NCI-H460 (cell line): Measurements from ENCODE around the gene FOXP4. TPM values are rescaled to one million over a fixed set of nuclear protein-coding genes. Genes with fewer than 3 reads are reported as not detected.
"Not testable (repeated sequence)": the region's sequence is repeated elsewhere in the genome, so short reads cannot be mapped to it uniquely, and the experiment has no call there.

Source experiments
- DNase-seq: peaks from one replicate; pipeline ENCODE4 v3.0.0-alpha.2; 2016; ENCODE audit warnings: low read depth; ENCODE audit errors: extremely low read depth
- total RNA-seq: library from RNA; depleted of rRNA; stranded (reverse); fragments of >200 nt; shearing (Covaris generic); gene quantifications from 2 replicates; pipeline ENCODE4 v1.2.3, GENCODE V29; 2014

Gene FOXP4
- total RNA-seq, 1 experiment from 2014 or later = 3.7 TPM

DNA sequence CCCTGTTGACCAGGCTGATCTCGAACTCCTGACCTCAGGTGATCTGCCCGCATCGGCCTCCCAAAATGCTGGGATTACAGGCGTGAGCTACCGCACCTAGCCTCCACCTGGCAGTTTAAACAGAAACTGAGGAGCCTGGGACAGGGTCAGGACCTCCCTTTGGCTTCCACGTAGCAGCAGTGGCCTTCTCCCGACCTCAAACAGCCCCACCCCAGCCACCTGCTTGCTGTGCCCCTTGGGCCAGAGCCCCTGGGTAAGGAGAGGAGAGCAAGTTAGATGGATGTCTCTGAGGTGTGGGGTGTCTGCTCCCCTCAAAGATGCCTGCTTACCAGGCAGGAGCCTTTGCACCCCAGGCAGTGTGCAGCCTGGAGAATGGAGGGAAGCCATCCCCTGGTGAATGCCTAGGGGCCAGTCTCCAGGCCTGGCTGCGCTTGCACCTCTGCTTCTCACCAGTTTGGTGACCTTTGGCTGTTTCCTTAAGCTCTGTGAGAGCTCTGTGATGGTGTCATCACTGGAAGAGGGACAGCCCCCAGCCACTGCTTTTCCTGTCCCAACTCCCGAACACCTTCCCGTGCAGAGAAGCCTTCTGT is 50.0 kb downstream of the FOXP4 start:
- no peak for DNase-seq

DNA sequence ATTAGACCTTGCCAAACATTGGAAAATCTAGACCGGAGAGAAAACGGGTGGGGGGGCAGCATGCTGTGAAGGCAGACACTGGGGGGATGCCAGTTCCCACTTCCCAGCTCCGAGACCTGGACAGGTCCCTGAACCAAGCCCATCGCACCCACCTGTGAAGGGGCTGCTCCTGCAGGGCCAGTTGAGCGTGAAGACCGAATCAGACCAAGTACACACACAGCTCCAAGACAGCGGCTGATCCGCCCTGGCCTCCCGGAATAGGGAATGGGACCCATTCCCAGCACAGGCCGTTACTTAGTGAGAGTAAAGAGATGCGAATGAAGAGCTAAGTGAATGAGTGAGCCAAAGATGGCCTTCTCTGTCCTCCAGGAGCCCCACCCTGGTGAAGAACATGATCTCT is 50.6 kb downstream of the FOXP4 start:
- no peak for DNase-seq

DNA sequence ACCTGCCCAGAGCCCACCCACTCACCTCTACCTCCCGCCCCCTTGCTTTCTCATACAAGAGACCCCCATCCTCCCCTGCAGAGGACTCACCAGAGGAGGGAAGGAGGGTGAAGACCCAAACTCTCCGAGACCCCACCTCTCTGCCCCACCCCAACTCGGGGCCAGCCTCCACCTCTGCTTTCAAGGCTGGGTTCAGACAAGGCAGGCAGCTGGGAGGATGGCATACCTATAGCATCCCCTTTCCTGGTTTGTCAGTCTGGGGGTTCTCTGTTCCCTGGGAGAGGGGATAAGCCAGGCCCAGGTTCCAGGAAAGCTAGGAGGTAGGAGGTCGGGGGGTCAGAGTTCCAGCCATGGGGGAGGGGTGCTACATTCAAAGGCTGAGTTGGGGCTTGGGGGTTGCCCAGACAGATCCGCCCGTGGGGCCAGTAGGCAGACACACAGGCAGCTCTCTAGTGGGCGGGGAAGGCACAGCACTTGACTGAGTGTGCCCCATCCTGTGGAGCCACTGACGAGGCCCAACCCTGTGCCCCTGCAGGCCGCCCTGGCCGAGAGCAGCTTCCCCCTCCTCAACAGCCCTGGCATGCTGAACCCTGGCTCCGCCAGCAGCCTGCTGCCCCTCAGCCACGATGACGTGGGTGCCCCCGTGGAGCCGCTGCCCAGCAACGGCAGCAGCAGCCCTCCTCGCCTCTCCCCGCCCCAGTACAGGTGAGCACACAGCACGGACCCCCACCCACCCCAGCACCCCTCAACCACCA is 51.2 kb downstream of the FOXP4 start:
- DNase-seq = no peak

DNA sequence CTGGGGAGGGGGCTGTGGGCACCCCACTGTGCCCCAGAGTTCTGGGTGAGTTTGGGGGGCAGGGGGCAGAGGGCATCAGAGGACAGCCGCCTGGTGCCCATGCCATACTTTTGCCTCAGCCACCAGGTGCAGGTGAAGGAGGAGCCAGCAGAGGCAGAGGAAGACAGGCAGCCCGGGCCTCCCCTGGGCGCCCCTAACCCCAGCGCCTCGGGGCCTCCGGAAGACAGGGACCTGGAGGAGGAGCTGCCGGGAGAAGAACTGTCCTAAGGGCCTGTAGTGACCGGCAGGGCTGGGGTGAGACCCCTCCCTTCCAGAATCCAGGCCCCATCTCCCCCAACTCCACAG is 52.5 kb downstream of the FOXP4 start:
- no peak for DNase-seq

DNA sequence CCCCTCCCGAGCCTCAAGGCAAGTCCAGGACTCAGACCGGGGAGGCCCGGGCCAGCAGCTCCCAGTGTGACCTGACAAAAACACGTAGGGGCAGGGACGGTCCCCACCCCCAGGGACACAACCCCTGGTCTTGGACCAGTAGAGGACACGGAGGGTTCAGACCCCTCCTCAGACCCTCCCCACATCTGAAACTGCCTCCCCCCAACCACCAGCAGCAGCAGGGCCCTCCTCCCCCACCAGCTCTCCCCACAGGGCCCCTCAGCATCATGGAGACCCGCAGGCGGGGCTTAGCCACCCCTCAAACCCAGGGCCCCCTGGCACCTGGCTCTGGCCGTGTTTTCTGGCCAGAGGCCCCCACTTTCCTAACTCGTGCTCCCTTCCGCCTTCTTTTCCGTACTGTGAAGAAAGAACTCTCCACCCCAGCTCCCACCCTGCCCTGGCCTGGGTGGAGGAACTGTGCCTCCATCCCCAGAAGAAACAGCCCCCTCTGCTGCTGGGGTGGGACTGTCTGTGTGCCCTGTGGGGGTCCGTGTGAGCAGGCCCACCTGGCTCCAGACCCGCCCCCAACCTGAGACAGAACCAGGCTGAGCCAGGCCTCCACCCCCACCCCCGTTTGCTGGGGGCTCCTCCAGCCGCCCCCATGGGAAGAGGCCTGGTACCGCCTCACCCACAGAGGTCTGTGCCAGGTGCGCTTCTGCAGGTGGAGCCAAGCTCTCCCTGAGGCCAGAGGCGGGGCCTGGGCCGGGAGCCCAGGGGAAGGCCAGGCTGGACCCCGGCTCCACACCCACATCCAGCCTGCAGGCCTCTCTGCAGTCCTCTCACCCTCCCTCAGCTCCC is 53.1 kb downstream of the FOXP4 start:
- no peak for DNase-seq

DNA sequence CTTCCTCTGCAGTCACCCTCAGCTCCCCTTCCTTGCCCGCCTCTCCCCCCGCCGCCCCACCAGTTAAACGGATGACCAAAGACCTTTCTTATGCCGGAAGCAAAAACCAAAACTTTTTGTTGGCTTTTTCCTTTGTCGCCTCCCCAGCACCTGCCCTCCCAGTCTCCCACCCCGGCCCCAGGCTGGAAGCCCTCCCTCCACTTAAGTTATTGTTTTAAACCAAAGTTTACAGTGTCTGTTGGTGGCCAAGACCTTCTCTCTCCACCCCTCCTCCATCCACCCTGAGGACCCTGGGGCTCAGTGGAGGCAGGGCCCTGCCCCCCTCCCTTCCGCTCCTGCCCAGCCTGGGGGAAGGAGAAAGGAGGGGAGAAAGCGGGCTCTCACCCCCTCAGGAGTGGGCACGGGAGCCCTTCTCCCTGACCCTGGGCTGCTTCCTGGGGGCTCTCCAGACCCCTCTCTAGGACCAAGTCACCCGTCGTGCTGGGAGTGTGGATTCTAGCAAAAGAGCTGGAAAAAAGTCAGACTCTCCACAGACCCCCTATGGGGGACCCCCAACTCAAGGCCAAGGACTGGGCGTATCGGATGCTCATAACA is 53.8 kb downstream of the FOXP4 start:
- no peak for DNase-seq

DNA sequence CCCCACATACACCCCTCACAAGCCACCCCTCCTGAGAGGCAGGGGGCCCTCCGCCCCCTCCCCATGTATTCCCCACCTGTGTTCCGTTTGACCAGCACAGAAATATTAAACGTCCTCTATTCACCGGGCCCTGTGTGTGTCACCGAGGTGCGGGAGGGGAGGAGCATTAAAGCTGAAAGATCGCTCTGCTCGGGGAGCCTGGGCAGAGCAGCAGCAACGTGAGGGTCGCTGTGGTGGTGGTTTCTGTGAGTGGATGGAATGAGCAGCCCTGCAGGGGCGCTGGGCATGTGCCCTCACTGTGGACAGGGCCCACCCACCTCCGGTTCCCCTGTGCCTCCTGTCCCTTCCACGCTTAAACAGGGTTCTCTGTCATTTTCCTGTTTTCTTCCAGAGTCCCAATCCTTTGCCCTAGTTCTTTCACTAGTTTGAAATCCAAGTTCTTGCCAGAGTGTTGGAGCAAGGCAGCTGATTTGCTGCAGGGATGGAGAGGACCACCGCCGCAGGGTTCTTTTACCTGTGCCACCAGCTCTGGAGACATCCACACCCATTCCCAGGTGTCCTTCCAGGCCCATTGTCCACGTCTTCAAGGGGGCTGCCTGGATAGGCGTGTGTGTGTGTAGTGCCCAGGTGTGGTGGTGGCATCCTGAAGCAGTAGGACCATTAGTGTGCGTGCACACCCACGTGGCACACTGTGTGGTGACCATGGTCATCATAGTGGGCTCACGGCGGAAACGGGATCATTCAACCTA is 54.5 kb downstream of the FOXP4 start:
- no peak for DNase-seq

DNA sequence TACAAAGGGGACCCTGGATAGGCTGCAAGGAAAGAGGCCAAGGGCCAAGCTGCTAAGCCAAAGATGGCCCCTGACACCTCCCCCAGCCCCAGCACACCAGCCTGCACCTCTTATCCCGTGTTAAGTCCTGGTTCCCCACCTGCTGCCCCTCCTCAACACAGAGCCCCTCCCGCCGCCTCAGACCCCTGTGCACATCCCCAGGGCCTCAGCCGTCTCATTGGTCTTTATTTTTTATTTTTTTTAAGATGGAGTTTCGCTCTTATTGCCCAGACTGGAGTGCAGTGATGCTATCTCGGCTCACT is 55.0 kb downstream of the FOXP4 start:
- DNase-seq = no peak

DNA sequence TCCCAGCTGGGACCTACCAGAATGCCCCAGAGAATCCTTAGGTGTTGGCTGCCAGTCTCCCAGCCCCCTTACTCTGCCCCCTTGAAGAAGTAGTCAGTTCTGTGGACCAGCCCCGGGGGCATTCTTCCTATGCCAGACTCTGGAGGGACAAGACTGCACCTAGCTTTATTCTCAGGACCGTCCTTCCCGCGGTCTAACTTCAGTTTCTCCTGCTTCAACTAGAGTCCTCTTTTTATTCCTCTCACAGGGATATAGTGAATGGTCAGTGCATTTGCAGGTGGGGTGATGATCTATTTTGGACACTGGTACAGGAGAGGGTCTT is 56.2 kb downstream of the FOXP4 start:
- no peak for DNase-seq

DNA sequence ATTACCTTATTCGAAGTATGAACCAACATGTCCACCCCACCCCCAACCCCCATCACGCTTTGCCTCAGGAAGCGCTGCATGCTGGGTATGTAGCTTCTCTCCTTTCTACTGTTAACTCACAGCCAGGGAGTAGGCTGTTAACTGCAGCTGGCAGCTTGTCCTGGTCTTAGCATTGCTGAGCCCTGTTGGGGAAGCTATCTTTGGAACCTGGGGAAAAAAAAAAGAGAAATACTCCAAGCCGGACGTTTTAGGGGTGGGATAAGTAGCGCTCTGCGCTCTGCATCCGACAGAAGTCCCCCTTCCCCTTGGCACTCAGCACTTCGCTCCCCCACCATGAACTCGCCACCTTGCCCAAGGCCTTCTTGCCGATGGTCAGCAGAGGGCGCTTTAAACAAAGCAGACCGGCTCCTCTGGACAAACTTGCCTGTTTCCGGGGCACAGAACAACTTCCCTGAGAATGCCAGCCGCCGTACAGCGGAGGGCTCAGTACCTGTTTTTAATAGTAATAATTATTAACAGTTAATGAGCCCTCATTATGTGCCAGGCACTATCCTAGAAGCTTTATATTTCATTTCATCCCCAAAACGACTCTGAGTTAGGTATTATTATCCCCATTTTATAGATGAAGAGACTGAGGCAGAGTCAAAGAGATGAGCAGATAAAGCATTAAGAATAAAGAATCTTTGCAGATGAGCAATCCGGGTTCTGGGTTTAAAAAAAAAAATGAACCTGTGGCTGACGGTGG is 56.9 kb downstream of the FOXP4 start:
- peak; percentile 76 for DNase-seq

DNA sequence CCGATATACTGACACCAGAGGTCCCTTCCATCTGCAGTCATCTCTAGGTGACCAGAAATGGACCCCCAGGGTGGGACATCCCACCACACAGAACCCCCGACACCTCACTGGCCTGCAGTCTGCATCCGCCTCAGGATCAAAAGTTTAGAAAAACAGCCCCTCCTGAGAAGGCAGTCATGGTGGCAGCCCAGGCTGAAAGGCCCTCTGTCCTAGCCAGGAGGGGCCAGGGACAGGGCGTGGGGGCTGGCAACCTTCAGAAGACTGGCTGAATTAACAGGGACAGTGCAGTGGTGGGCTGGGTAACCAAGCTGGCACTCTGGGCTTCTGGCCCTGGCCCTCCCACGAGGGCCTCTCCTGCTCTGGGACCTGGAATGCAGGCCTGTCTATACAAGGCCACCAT is 57.8 kb downstream of the FOXP4 start:
- DNase-seq = no peak

DNA sequence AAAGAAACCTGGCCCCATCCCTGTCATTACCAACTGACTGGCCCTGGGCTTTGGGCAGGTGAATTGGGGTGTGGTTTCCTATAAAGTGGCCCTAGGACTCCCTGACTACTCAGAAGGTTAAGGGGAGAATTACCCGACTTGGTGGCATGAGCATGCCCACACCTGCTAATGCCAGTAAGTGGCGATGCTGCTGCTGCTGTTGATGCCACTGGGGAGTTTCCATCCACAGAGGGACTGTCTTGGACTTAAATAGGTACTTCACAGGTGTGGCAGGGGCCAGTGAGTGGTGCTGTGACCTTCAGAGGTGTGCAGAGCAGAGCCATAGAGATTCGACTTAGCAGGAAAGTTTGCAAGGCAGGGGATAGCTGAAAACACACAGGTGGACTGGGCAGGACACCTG is 59.5 kb downstream of the FOXP4 start:
- no peak for DNase-seq

DNA sequence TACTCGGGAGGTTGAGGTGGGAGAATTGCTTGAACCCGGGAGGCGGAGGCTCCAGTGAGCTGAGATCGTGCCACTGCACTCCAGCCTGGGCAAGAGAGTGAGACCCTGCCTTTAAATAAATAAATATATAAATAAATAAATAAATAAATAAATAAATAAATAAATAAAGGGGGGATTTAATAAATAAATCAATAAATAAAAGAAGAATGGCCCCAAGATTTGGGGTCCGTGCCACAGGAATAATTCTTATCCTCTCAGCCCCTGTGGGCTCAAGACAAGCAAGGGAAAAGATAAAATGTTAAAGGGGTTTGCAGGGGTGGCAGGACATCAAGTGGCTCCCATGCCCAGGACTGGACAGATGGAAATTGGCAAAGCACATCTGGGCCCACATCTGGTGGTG is 60.9 kb downstream of the FOXP4 start:
- no peak for DNase-seq

DNA sequence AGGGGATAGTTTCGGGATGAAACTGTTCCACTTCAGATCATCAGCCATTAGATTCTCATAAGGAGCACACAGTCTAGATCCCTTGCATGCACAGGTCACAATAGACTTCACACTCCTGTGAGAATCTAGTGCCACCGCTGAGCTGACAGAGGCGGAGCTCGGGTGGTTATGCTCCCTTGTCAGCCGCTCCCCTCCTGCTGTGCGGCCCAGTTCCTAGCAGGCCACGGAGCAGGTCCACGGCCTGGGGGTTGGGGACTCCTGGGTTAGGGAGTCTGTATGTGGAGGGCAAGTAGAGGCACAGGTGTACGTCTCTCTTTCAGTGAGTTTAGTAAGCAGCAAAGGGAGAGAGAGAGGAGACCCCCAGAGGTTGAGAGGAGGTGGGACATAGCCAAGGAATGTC is 61.6 kb downstream of the FOXP4 start:
- DNase-seq = no peak

DNA sequence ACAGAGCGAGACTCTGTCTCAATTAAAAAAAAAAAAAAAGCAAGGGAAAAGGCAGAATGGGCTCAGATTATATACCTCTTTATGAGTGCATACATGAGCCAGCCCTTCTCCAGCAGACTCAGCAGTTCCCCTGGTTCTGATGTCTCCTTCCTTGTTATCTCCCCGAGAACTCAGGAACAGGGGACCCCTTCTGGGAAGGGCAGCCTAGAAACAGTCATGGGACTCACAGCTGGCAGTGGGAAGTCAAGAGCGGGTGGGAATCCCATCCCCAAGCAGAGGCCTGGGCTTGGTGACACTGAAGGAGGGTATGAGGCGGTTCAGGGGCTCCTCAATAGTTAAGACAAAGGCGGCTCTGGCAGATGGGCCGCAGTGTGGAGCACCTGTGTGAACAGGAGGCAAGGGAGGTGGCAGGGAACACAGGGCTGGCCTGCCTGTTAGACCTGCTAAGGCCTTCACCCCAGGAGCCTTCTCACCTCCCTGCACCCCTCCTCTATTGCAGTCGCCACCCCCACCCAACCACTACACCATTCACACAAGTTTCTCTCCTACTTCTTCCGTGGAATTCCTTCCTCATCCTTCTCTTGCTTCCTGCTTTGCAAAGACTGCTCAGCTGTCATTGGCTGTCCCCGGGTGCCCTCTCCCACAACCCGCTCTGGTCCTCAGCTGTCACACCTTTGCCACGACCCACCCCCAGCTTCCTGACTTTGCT is 62.4 kb downstream of the FOXP4 start:
- no peak for DNase-seq

DNA sequence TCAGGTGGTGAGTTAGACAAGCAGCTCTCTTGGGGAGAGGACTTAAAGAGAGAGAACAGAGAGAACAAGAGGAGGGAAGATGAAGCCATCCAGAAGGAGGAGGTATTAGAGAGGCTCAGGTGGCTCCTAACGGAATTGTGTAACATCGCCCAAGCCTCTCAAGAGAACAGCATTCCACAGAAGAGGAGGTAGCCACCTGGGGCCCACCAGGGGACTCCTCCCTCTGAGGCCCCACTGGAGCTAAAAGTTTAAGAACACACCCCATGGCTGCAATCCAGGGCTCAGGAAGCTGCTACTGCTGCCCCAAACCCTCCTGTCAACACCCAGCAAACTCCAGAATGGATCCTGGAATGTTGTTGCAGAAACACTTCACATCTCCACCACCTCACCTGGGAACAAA is 68.5 kb downstream of the FOXP4 start:
- DNase-seq = no peak

DNA sequence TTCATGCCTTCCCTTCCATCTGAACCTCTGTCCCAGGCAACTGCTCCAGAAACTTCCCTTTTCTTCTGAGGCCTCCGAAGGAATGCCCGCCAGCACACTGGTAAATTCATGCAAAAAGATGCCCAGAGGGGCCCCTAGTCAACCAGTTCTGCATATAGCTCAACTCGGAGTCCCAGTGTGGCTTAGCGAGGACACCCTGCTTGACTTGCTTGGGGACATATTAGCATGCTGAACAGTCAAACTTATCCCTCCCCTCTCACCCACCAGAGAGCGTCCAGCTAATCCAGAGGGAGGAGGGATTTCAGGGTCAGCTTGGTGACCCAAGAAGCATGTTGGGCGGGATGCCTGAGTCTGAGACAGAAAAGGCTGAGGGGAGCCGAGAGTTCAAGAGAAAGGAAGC is 69.1 kb downstream of the FOXP4 start:
- DNase-seq = no peak

DNA sequence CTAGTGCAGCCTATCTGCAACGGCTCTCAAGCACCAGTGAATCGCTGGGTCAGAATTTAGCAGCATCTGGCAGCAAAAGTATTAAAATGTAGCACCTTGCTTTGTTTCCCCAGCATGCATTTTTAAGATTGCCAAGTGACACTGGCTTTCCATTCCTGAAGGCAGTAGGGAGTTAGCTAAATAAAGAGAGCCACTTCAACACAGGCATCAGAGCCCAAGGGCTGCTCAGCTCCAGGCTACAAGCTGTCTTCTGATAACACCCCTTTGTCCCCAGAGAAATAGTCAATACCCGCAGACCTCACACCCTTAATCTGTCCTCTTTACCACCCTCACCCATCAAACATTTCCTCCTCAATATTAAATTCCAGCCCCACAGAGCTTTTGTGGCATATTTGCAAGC is 72.4 kb downstream of the FOXP4 start:
- no peak for DNase-seq

DNA sequence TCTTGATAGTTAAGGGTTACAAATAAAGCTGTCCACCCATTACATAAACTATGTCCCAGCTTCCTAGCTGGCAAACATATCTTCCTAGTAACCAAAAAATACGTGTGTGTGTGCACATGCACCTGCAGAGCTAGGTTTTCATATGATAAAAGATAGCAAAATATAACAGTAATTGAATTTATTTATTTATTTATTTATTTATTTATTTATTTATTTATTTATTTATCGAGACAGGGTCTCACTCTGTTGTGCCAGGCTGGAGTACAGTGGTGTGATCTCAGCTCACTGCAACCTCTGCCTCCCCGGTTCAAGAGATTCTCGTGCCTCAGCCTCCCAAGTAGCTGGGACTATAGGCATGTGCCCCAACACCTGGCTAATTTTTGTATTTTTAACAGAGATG is 73.0 kb downstream of the FOXP4 start:
- not testable (repeated sequence) for DNase-seq

DNA sequence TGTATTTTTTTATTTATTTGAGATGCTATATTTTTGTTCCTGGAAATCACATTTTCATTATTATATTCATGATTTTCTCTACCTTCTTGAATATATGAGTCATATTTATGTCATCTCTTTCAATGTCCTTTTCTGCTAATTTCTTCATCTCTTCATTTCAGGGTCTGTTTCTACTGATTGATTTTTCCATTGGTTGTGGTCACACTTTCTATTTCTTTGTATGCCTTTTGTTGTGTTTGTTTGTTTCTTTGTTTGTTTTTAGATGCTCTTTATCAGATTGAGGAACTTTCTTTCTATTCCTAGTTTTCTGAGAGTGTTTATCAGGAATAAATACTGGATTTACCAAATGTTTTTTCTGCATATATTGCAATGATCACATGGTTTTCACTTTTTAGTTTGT is 75.2 kb downstream of the FOXP4 start:
- no peak for DNase-seq
